Measurements from ENCODE around the gene ETS1.

Gene ETS1

GRCh38 chr11:128568166-128568778 is 19.1 kb downstream of the ETS1 start:
- no peak for DNase-seq (ENCODE audit: low read depth in 2 of 2)

DNA sequence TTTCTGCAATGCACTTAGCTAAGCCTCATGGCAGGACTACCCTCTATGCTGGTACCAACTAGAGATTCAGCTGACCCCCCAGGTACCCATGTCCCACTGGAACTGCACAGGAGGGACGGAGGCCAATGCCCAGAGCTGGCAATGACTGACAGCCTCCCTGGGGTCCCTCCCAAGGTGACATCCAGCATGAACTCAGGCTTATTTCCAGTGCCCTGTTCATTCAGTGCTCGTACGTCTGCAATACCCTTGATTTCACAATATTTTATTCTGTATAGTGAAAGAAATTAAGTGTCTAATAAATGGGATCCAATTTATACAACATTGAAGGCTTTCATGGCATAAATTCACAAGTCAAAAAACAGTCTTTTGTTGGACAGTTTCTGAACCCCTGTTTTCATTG is 20.2 kb downstream of the ETS1 start:
- no peak for DNase-seq (ENCODE audit: low read depth in 2 of 2)

- DNase-seq (ENCODE audit: low read depth in 2 of 2), result no peak
These were observed 21.5 kb downstream of the ETS1 start for GRCh38 chr11:128565881-128566280.

DNA sequence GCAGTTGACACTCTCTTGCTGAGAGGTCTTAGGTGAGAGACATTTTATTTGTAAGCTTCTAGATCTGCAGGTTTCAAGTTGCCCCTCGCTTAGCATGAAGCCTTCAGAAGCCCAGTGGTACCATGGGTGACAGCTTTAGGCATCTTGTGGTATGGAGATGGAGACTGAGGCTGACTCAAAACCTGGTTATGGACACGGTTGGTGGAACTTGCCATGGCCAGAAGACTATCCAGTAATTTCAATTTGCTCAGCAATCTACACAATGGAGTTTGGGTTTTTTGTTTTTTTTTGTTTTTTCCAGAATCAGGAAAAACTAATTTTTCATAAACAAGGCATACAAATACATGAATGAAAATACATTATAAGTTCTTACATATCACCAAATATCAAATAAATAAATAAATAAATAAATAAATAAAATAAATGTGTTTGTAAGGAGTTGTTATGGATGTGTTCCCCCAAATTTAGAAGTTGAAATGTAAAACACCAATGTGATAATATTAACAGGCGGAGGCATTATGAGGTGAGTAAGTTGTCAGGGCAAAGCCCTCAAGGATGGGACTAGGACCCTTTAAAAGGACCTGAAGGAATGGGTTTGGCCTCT is 22.6 kb downstream of the ETS1 start:
- DNase-seq (ENCODE audit: low read depth in 2 of 2), result no peak

GRCh38 chr11:128563942-128564641 is 23.3 kb downstream of the ETS1 start:
- DNase-seq (ENCODE audit: low read depth in 2 of 2), result no peak

DNA sequence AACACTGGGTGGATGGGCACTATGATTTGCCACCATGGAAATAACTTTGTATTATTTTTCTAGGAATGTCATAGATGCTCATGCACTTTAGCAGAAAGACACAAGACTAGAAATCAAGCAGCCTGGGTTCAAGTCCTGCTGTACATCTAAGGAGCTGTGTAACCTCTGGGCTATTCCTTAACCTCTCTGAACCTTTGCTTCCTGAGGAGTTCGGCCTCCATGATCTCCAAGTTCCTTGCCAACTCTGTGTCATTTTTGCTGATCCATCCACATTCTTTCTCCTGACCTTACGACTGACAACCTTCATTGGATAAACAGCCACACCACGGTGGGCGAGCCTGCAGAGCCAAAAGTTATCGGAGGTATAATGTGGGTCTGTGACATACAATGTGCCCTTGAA is 24.1 kb downstream of the ETS1 start:
- no peak for DNase-seq (ENCODE audit: low read depth in 2 of 2)

GRCh38 chr11:128559496-128560103 is 27.8 kb downstream of the ETS1 start:
- no peak for DNase-seq (ENCODE audit: low read depth in 2 of 2)

- no peak for DNase-seq (ENCODE audit: low read depth in 2 of 2)
These were observed 31.8 kb downstream of the ETS1 start for GRCh38 chr11:128555606-128556005.

DNA sequence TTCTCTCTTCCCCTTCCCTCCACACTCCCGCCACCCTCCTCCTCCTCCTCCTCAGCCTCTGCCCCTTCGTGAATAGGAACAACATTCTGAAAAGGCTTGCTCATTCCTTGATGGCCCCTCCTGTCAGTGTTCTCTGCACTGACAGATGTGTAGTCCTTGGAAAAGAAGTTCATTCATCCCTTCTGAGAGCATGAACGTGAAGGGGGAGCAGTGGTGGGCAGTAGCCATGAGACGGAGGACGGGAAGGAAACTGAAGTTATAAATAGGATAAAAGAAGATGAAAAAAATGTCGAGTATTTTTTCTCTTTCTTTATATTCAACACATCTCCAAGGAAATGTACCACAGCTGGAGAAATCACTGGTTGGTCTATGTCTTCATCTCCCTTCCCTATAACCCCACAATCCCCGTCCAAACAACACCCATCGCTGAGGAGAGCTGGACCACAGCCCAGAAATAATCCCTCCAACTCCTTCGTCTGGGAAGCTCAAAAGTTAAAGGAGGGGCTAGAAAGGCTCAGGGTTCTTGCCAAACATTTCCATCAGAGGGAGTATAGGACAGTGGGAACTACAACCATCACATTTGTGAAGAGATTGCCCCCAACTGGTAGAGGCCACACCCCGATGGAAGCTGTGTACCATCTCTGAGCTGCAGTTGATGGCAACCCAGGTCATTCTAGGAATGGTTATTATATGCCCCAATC is 33.5 kb downstream of the ETS1 start:
- no peak for DNase-seq (ENCODE audit: low read depth in 2 of 2)

GRCh38 chr11:128552783-128553661 is 34.3 kb downstream of the ETS1 start:
- DNase-seq (ENCODE audit: low read depth in 2 of 2), result no peak

GRCh38 chr11:128551611-128552335 is 35.6 kb downstream of the ETS1 start:
- no peak for DNase-seq (ENCODE audit: low read depth in 2 of 2)

- no peak for DNase-seq (ENCODE audit: low read depth in 2 of 2)
These were observed 36.3 kb downstream of the ETS1 start for GRCh38 chr11:128551058-128551457.

DNA sequence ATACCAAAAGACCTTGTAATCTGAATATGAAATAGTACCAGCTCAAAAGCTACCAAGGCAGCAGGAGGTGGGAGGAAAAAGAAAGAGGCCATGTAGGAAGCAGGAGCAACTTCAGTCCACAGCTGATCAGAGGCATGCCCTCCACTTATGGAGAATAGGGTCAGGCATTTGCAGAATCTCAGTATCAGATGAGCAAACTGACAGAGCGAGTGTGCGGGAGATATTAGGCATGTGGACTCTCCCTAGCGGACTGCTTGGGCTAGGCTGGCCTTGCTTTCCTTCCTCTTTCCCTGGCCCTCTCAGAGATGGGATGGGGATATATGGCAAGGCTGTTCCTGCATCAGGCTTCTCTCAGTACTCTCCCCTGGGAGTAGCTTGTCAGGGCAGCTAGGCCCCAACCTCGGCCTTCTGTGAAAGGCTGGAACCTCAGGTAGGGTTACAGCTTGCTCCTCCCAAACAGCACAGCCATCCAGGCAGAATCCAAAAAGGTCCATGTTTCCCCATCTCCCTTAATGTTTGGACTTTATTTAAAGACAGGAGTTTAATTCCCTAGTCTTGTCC is 37.0 kb downstream of the ETS1 start:
- no peak for DNase-seq (ENCODE audit: low read depth in 2 of 2)

DNA sequence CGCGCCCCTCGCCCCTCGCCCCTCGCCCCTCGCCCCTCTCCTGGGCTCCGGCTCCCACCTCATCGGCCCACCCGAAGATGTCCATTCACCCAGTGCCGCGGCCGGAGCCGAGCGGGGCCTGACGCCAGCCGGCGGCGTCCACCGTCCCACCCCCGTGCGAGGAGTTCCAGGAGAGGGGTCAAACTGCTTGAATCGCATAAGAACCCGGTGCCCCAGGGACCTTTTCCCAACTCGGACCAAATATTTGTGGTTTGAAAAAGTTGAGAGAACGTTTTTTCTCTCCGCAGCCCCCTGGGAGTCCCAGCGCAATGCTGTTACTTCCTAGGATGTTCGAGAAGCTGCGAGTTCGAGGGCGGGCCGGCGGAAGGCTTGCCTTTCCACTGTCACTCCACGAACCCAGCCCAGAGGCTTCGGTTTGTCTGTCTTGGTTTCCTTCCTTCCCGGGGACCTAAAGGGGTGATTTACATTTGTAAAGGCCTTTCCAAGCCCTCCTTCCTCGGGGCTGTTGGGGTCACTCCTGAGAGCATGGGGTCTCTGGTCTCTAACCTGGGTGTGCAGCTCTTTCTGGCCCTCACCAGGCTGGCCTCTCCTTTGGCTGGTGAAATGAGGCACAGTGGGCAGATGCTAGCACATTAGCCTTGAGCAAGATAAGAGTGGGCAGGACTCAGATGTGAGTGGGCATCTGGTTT is 38.0 kb downstream of the ETS1 start:
- no peak for DNase-seq (ENCODE audit: low read depth in 2 of 2)

DNA sequence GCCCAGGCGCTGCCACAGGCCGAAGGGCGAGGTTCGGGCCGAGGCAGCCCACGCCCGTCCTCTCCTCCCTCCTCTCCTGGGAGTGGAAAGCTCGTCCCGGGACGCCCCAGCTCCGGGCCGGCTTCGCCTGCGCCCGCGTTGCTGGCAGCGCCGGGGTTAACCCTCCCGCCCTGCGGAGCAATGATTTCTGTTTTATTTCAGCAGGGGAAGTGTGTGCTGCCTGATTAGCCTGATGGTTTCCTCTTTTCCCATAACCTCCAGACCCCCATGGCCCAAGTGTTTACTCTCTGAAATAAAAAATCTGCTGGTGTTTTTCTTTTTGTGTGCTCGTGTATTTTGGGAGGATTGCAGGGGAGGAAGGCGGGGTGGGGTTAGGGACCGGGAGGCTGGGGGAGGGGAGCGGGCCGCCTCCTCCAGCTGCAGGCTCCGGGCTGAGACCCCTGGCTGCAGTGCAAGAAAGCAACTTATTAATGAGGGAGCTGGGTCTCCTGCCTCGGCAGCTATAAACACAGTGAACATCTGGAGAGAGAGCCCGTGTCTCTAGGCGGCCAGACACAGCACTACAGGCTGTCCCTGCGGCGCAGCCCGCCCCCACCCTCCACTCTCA is 38.6 kb downstream of the ETS1 start:
- DNase-seq (ENCODE audit: low read depth in 2 of 2), result no peak

- no peak for DNase-seq (ENCODE audit: low read depth in 2 of 2)
These were observed 39.3 kb downstream of the ETS1 start for GRCh38 chr11:128547946-128548648.

DNA sequence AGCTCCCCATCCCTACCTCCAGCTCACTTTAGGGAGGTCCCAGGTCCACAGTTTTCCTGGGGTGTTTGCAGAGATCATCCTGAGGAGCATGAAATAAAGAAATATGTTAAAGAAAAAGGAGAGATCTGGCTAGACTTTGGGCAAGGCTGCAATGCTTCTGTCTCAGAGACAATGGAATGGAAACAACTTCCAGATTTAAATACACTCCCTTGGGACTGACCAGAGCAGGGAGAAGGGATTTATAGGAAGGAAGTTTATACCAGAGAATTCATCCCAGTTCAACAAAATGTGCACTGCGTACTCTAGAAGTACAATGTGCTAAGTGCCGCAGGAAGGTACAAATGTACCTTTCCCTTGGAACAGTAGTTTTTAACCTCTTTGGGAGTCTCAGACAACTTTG is 40.4 kb downstream of the ETS1 start:
- DNase-seq (ENCODE audit: low read depth in 2 of 2), result no peak

GRCh38 chr11:128544471-128545051 is 42.8 kb downstream of the ETS1 start:
- DNase-seq (ENCODE audit: low read depth in 2 of 2), result no peak
